Activated gamma-delta T cell treated with anti-CD3 and anti-CD28 coated beads, Interleukin-2, amount 50 U/mL, for 16 hours (primary cell): ENCODE results near the gene PPM1J.
A peak's percentile ranks its signal among the peaks of the same experiment; 100 is the strongest.
"Not testable (repeated sequence)": the region's sequence is repeated elsewhere in the genome, so short reads cannot be mapped to it uniquely, and the experiment has no call there.

Experiments
- DNase-seq: peaks from one replicate; pipeline ENCODE4 v3.0.0-alpha.2; 2020; ENCODE audit warnings: low read depth

PPM1J gene

GRCh38 chr1:112715264-112716053, at the start of gene PPM1J:
Gene PPM1J, minus strand, starts transcription at chr1:112715332. Its CDS starts 31 bp downstream, at chr1:112715301.
- peak; percentile 95 for DNase-seq

GRCh38 chr1:112762541-112763500, 47.7 kb upstream of the PPM1J start:
- DNase-seq, result no peak

GRCh38 chr1:112761714-112762480, 46.8 kb upstream of the PPM1J start:
- no peak for DNase-seq

GRCh38 chr1:112759228-112759627, 44.1 kb upstream of the PPM1J start:
- no peak for DNase-seq

- DNase-seq, result no peak
These were observed 39.0 kb upstream of the PPM1J start for GRCh38 chr1:112754116-112754628.

- no peak for DNase-seq
These were observed 33.3 kb upstream of the PPM1J start for GRCh38 chr1:112748396-112748795.

GRCh38 chr1:112744009-112744578, 29.0 kb upstream of the PPM1J start:
- no peak for DNase-seq

- no peak for DNase-seq
These were observed 28.3 kb upstream of the PPM1J start for GRCh38 chr1:112743174-112744008.

- no peak for DNase-seq
These were observed 22.4 kb upstream of the PPM1J start for GRCh38 chr1:112737573-112737972.

- no peak for DNase-seq
These were observed 20.6 kb upstream of the PPM1J start for GRCh38 chr1:112735752-112736151.

- no peak for DNase-seq
These were observed 16.3 kb upstream of the PPM1J start for GRCh38 chr1:112731451-112731850.

- DNase-seq, result no peak
These were observed 14.8 kb upstream of the PPM1J start for GRCh38 chr1:112729909-112730308.

- not testable (repeated sequence) for DNase-seq
These were observed 13.9 kb upstream of the PPM1J start for GRCh38 chr1:112729011-112729410.

- DNase-seq, result not testable (repeated sequence)
These were observed 13.3 kb upstream of the PPM1J start for GRCh38 chr1:112728306-112728971.

- no peak for DNase-seq
These were observed 12.6 kb upstream of the PPM1J start for GRCh38 chr1:112727716-112728115.

GRCh38 chr1:112724240-112724639, 9.1 kb upstream of the PPM1J start:
- not testable (repeated sequence) for DNase-seq

GRCh38 chr1:112723511-112723839, 8.3 kb upstream of the PPM1J start:
- no peak for DNase-seq

- DNase-seq, result no peak
These were observed 7.7 kb upstream of the PPM1J start for GRCh38 chr1:112722601-112723510.

- no peak for DNase-seq
These were observed 6.9 kb upstream of the PPM1J start for GRCh38 chr1:112721966-112722524.
